HepG2 (cell line): ENCODE data around the gene LHB. TPM values are rescaled to one million over a fixed set of nuclear protein-coding genes. Genes with fewer than 3 reads are reported as not detected.
A peak's percentile ranks its signal among the peaks of the same experiment; 100 is the strongest.

Experiments used
- ATAC-seq: fragments of 200-7000 bp; cut with Tn5 transposase; 3 replicates; pipeline ENCODE4 v1.9.1; 2020; ENCODE audit warnings: mild to moderate bottlenecking, moderate library complexity
- BruUV-seq: library from RNA; stranded (reverse); fragments of 400-500 nt; replicated peaks from 2 replicates; lab custom pipeline; 2021; lab: Mats Ljungman, UMichigan
- CTCF ChIA-PET: fragments of 300-600 bp; formaldehyde crosslinking; extraction: SDS; loops from one replicate; lab custom pipeline; 2021; ENCODE audit warnings: low total read pairs, inconsistent platforms, low intra/inter-chr PET ratio; lab: Yijun Ruan, JAX
- POLR2A ChIA-PET: fragments of 350-600 bp; sonication (Branson Sonifier 250); formaldehyde crosslinking; loops from one replicate; lab custom pipeline; 2020; ENCODE audit warnings: antibody characterized with exemption, inconsistent platforms; lab: Yijun Ruan, JAX
- DNase-seq: peaks from one replicate; pipeline ENCODE4 v3.0.0-alpha.2; 2015; ENCODE audit warnings: low spot score
- FAIRE-seq: peaks from 3 replicates; lab custom pipeline; 2011; peaks lifted over from hg19 to GRCh38; lab: Jason Lieb, UNC
- H2AFZ ChIP-seq: one replicate; pipeline ENCODE4 v1.6.1; 2011; ENCODE audit warnings: low read length, inconsistent platforms
- H3K27ac ChIP-seq: fragments of 300-600 bp; 3 replicates; pipeline ENCODE4 v1.8.0; 2011; ENCODE audit warnings: mixed run types, mild to moderate bottlenecking, mixed read lengths, low read length, inconsistent platforms; ENCODE audit not compliant: insufficient read depth; ENCODE audit errors: extremely low read length
- H3K27me3 ChIP-seq, 2 experiments: fragments of 200-600 bp in 1 of 2; 2 replicates in 1 of 2; 3 replicates in 1 of 2; pipeline versions ENCODE4 v1.6.0 to v1.8.0; 2011; ENCODE audit warnings: low read length in 2 of 2, mild to moderate bottlenecking in 2 of 2, moderate library complexity in 2 of 2, inconsistent platforms in 1 of 2; ENCODE audit not compliant: insufficient read depth in 2 of 2, control insufficient read depth in 1 of 2
- H3K36me3 ChIP-seq, 2 experiments: fragments of 200-600 bp in 1 of 2; replicated peaks in 1 of 2; 2 replicates in 1 of 2; 3 replicates in 1 of 2; pipeline versions ENCODE4 v1.5.1 to v1.8.0; 2011; ENCODE audit warnings: low read length in 2 of 2, inconsistent platforms in 1 of 2; ENCODE audit not compliant: insufficient read depth in 2 of 2, control insufficient read depth in 1 of 2
- H3K4me1 ChIP-seq: 2 replicates; pipeline ENCODE4 v1.5.1; 2012; ENCODE audit warnings: low read length, inconsistent platforms; ENCODE audit not compliant: insufficient read depth
- H3K4me2 ChIP-seq: 2 replicates; pipeline ENCODE4 v1.6.0; 2011; ENCODE audit warnings: low read depth, low read length, inconsistent platforms
- H3K4me3 ChIP-seq, 3 experiments: fragments of 200-600 bp in 1 of 3; sonication (generic), shearing (Covaris generic) in 1 of 3; replicated peaks in 1 of 3; 2 replicates each; pipeline ENCODE4 v1.5.1; 2011 to 2016; ENCODE audit warnings: low read length in 3 of 3, inconsistent platforms in 2 of 3, low read depth in 2 of 3, mild to moderate bottlenecking in 2 of 3, control low read depth in 1 of 3, mixed read lengths in 1 of 3; ENCODE audit not compliant: insufficient read depth in 1 of 3
- H3K79me2 ChIP-seq: one replicate; pipeline ENCODE4 v1.6.1; 2011; ENCODE audit warnings: low read length, inconsistent platforms; ENCODE audit not compliant: insufficient read depth
- H3K9ac ChIP-seq: 2 replicates; pipeline ENCODE4 v1.6.0; 2011; ENCODE audit warnings: mild to moderate bottlenecking, low read depth, low read length, inconsistent platforms; ENCODE audit not compliant: insufficient read depth
- H3K9me3 ChIP-seq: 2 replicates; pipeline ENCODE4 v1.5.1; 2012; ENCODE audit warnings: mild to moderate bottlenecking, low read length
- H4K20me1 ChIP-seq: 2 replicates; pipeline ENCODE4 v1.6.0; 2011; ENCODE audit warnings: inconsistent platforms, mild to moderate bottlenecking, low read length, moderate library complexity; ENCODE audit not compliant: insufficient read depth
- CREM ChIP-seq, 2 experiments: sonication (generic) in 1 of 2; formaldehyde crosslinking in 1 of 2; IDR thresholded peaks; 2 replicates each; pipeline versions ENCODE4 v1.4.0 to v1.6.1; 2016 to 2020; ENCODE audit warnings: antibody characterized with exemption in 1 of 2, mild to moderate bottlenecking in 1 of 2, missing genetic modification reagents in 1 of 2
- DR1 ChIP-seq: sonication (generic); formaldehyde crosslinking; IDR thresholded peaks from 2 replicates; pipeline ENCODE4 v1.8.0; 2021; ENCODE audit warnings: mild to moderate bottlenecking, missing genetic modification reagents, inconsistent platforms
- ELF1 ChIP-seq: sonication (generic); formaldehyde crosslinking; IDR thresholded peaks from 2 replicates; pipeline ENCODE4 v1.4.0; 2020; ENCODE audit warnings: missing genetic modification reagents
- ETV6 ChIP-seq: sonication (generic); formaldehyde crosslinking; conservative IDR thresholded peaks from 2 replicates; pipeline ENCODE4 v1.4.0; 2020; ENCODE audit warnings: missing genetic modification reagents
- GATAD1 ChIP-seq: IDR thresholded peaks from 2 replicates; pipeline ENCODE4 v1.6.1; 2016; ENCODE audit warnings: missing genetic modification reagents, missing compliant biosample characterization
- GTF2F1 ChIP-seq: fragments of 150-350 bp; IDR thresholded peaks from 2 replicates; pipeline ENCODE4 v1.6.1; 2014; ENCODE audit warnings: low read length
- NRL ChIP-seq: sonication (generic); formaldehyde crosslinking; IDR thresholded peaks from 2 replicates; pipeline ENCODE4 v1.5.0; 2020; ENCODE audit warnings: missing genetic modification reagents, mild to moderate bottlenecking, moderate library complexity, borderline replicate concordance
- TCF7 ChIP-seq: sonication (generic); IDR thresholded peaks from 2 replicates; pipeline ENCODE4 v1.6.1; 2016; ENCODE audit warnings: antibody characterized with exemption, low read depth
- ZNF292 ChIP-seq: sonication (generic); formaldehyde crosslinking; IDR thresholded peaks from 2 replicates; pipeline ENCODE4 v1.8.1; 2022; ENCODE audit warnings: mild to moderate bottlenecking, low read depth, missing genetic modification reagents, borderline replicate concordance
- ZNF720 ChIP-seq: sonication (generic); formaldehyde crosslinking; IDR thresholded peaks from 2 replicates; pipeline ENCODE4 v1.4.0; 2020; ENCODE audit warnings: missing genetic modification reagents
- WGBS: methylation state at CpG from one replicate; pipeline ENCODE4 v1.1.6; 2017; ENCODE audit warnings: low lambda C conversion rate; 5-methylcytosine and 5-hydroxymethylcytosine counted together
- in situ Hi-C: cut with HindIII; loops from 2 replicates; pipeline ENCODE4 v1.10.0; 2017; ENCODE audit warnings: low pct_unique_long_range_greater_than_20kb; ENCODE audit not compliant: extremely low pct_ligation_motif_present
- intact Hi-C: fragments of 100-400 bp; cut with micrococcal nuclease; formaldehyde crosslinking; loops from one replicate; pipeline ENCODE4 v1.10.0; 2022; ENCODE audit not compliant: unreplicated experiment
- polyA plus RNA-seq, 8 experiments: library from polyadenylated mRNA; depleted of rRNA in 3 of 8; stranded (reverse) in 7 of 8; unstranded in 1 of 8; fragments of >200 nt; fragmentation: Illumina TruSeq in 4 of 8; extraction: Trizol in 4 of 8; gene quantifications; 2 replicates each; pipeline versions ENCODE4 v1.2.1 to v1.2.3, GENCODE V29; 2011 to 2016; ENCODE audit warnings: low read depth in 4 of 8, missing spikeins in 1 of 8, mixed read lengths in 1 of 8; ENCODE audit not compliant: insufficient read depth in 1 of 8
- total RNA-seq, 5 experiments: library from RNA; depleted of rRNA; stranded (reverse); fragments of >200 nt; fragmentation: Illumina TruSeq; extraction: Trizol; gene quantifications; 2 replicates each; pipeline ENCODE4 v1.2.3, GENCODE V29; 2016; ENCODE audit warnings: low read depth in 1 of 5
- TF ChIP-seq, protein P1 (sequence below): sonication (generic); formaldehyde crosslinking; IDR thresholded peaks from 2 replicates; pipeline ENCODE4 v1.4.0; 2020; ENCODE audit warnings: missing genetic modification reagents, mild to moderate bottlenecking, borderline replicate concordance
- TF ChIP-seq, protein P2 (sequence below): sonication (generic); formaldehyde crosslinking; IDR thresholded peaks from 2 replicates; pipeline ENCODE4 v1.4.0; 2020; ENCODE audit warnings: missing genetic modification reagents
- TF ChIP-seq, protein P3 (sequence below): sonication (generic); formaldehyde crosslinking; IDR thresholded peaks from 2 replicates; pipeline ENCODE4 v1.4.0; 2020; ENCODE audit warnings: mild to moderate bottlenecking, missing genetic modification reagents
- TF ChIP-seq, protein P4 (sequence below): sonication (generic); formaldehyde crosslinking; IDR thresholded peaks from 2 replicates; pipeline ENCODE4 v1.4.0; 2020; ENCODE audit warnings: mild to moderate bottlenecking, low read depth, missing genetic modification reagents

LHB gene
- total and polyA plus RNA-seq, 2 of the 13 experiments (the other 11 are each of a cell fraction or from before 2014, with no cell fraction given): not detected

DNA sequence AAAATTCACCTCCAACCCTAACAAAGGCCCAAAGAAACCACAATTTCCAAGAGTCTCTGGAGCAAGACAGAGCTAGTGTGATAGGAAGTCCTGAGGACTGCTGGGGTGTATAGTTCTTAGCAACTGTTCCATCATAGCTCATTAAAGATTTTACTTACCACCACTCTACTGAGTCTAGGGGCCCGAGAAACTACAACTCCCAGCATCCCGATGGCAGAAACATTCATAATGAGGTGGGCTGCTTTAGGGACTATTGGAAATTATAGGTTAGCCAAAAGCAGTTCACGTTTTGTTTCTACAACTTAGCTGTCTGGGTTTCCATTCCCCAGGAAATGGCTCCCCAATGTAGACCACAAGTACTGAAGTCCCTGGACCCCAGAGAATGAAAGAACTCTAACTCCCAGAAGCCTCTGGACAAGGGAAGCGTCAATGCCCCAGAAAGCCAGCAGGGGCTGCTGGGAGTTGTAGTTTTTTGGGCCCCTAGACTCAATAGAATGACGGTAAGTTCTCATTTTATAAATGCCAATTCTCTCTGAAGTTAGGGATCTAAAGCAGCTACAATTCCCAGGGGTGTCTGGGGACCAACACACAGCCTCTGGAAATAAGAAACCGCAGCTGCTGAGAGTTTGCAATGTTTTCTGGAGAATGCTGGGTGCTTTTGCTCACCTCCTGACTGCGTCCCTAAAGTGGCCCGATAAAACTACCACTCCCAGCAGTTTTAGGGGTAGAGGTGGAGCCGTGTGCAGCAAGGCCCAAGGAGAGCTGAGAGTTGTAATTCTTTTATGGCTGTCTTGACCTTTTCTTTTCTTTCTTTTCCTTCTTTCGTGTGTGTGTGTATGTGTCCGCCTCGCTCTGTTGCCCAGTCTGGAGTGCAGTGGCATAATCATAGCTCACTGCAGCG lies 40.7 kb downstream of the LHB start (continued):
- TF ChIP-seq, protein P1, sequence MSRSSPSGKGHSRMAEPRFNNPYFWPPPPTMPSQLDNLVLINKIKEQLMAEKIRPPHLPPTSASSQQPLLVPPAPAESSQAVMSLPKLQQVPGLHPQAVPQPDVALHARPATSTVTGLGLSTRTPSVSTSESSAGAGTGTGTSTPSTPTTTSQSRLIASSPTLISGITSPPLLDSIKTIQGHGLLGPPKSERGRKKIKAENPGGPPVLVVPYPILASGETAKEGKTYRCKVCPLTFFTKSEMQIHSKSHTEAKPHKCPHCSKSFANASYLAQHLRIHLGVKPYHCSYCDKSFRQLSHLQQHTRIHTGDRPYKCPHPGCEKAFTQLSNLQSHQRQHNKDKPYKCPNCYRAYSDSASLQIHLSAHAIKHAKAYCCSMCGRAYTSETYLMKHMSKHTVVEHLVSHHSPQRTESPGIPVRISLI (CRISPR knock-in tag): no peak
- TF ChIP-seq ZNF292 (CRISPR knock-in tag) (no peak), CREM (IDR thresholded peaks at IDR 0.05) (peak; percentile 92), CREM (CRISPR knock-in tag; IDR thresholded peaks at IDR 0.05) (no peak), ELF1 (CRISPR knock-in tag) (0 out of 2 replicates have a peak, but pooled peaks have one; percentile 34), ZNF720 (CRISPR knock-in tag) (no peak)
- TF ChIP-seq, protein P2, sequence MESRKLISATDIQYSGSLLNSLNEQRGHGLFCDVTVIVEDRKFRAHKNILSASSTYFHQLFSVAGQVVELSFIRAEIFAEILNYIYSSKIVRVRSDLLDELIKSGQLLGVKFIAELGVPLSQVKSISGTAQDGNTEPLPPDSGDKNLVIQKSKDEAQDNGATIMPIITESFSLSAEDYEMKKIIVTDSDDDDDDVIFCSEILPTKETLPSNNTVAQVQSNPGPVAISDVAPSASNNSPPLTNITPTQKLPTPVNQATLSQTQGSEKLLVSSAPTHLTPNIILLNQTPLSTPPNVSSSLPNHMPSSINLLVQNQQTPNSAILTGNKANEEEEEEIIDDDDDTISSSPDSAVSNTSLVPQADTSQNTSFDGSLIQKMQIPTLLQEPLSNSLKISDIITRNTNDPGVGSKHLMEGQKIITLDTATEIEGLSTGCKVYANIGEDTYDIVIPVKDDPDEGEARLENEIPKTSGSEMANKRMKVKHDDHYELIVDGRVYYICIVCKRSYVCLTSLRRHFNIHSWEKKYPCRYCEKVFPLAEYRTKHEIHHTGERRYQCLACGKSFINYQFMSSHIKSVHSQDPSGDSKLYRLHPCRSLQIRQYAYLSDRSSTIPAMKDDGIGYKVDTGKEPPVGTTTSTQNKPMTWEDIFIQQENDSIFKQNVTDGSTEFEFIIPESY (CRISPR knock-in tag): peak; percentile 58; the same call in 1 of the 2 replicates

DNA sequence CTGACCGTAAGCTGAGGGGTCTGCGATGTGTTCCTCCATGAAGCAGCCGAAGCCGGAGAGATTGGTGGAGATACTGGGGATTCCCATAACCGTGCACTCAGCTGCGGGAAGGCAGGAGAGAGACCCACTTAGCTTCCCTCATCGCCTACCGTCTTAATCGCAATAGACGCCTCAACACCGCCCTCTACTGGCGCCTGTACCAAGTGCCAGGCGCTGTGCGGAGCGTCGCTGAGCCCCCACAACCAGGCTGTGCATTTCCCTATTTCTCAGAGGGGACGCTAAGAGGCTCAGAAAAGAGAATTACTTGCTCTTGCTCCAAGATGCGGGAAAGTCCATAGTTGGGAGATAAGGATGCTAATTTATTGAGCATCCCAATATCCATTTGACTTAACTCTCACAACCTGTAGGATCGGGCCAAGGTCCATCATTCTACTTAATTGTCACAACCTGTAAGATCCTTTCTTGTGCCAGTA lies 45.9 kb downstream of the LHB start:
- peak; percentile 16 for ATAC-seq
- H3K36me3 ChIP-seq: peaks cover 11 to 33% of the 10 kb centered on the region in 2 experiments
- peaks cover 8% of the 10 kb centered on the region for H3K79me2 ChIP-seq
- ChIA-PET POLR2A (interaction anchor here (0.6 to 2.6 kb wide), 17 partner anchors 9 to 238 kb away, joined by 3 to 24 read pairs (median 6); partner anchors contain the start of genes BAX, DHDH, GYS1 and NUCB1), CTCF (interaction anchor here (0.9 kb wide), 1 partner anchor 36 kb away, joined by 8 read pairs; no protein-coding TSS in a partner anchor)
- H2AFZ ChIP-seq: no peak overlapping the region
- no peak overlapping the region for H3K9ac ChIP-seq
- H3K4me3 ChIP-seq: no peak overlapping the region
- 37% methylated on average over 18 of the region's 19 CpGs for WGBS
- no peak overlapping the region for H3K27ac ChIP-seq
- DNase-seq: peak; percentile 57
- FAIRE-seq: peak; percentile 46
- no peaks in the 10 kb centered on the region; a peak in 1 of 5 replicates for H3K27me3 ChIP-seq
- no peaks in the 10 kb centered on the region for H3K9me3 ChIP-seq
- peaks cover 25% of the 10 kb centered on the region for H4K20me1 ChIP-seq
- no TSS peak for BruUV-seq
- in situ Hi-C loops (no loop called here), intact Hi-C loops (loop anchor here (1.0 to 2.0 kb wide), 2 partner anchors 36 to 64 kb away; no protein-coding TSS in a partner anchor)
- no peak overlapping the region for H3K4me2 ChIP-seq
- H3K4me1 ChIP-seq: peaks cover 17% of the 10 kb centered on the region
- no peak for TF ChIP-seq DR1 (CRISPR knock-in tag)
- no peak for TF ChIP-seq TCF7
- no peak for TF ChIP-seq GTF2F1
- TF ChIP-seq, protein P3, sequence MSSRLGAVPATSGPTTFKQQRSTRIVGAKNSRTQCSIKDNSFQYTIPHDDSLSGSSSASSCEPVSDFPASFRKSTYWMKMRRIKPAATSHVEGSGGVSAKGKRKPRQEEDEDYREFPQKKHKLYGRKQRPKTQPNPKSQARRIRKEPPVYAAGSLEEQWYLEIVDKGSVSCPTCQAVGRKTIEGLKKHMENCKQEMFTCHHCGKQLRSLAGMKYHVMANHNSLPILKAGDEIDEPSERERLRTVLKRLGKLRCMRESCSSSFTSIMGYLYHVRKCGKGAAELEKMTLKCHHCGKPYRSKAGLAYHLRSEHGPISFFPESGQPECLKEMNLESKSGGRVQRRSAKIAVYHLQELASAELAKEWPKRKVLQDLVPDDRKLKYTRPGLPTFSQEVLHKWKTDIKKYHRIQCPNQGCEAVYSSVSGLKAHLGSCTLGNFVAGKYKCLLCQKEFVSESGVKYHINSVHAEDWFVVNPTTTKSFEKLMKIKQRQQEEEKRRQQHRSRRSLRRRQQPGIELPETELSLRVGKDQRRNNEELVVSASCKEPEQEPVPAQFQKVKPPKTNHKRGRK (CRISPR knock-in tag): no peak
- TF ChIP-seq GATAD1 (CRISPR knock-in tag): 0 out of 2 replicates have a peak, but pooled peaks have one; percentile 13
- TF ChIP-seq NRL: no peak
- TF ChIP-seq, protein P4, sequence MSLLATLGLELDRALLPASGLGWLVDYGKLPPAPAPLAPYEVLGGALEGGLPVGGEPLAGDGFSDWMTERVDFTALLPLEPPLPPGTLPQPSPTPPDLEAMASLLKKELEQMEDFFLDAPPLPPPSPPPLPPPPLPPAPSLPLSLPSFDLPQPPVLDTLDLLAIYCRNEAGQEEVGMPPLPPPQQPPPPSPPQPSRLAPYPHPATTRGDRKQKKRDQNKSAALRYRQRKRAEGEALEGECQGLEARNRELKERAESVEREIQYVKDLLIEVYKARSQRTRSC (CRISPR knock-in tag): no peak
- TF ChIP-seq ETV6 (CRISPR knock-in tag): no peak
